Esophagus squamous epithelium (tissue), 4 donors: ENCODE results near the gene ERC2.

Source experiments
- CTCF ChIP-seq, 6 experiments: fragments of 450-650 bp in 4 of 6; fragments of 200-600 bp in 2 of 6; sonication (generic) in 2 of 6; IDR thresholded peaks; one replicate each; pipeline ENCODE4 v1.5.1; 2016 to 2019; ENCODE audit warnings: antibody characterized with exemption in 6 of 6, mild to moderate bottlenecking in 4 of 6, moderate library complexity in 4 of 6
- POLR2A ChIP-seq, 4 donors: fragments of 450-650 bp; IDR thresholded peaks; one replicate each; pipeline ENCODE4 v1.6.1; 2017; ENCODE audit warnings: antibody characterized with exemption in 4 of 4, mild to moderate bottlenecking in 4 of 4, moderate library complexity in 3 of 4

GRCh38 chr3:56081246-56081645 lies 387.0 kb downstream of the ERC2 start:
- no peak for TF ChIP-seq CTCF (IDR thresholded peaks at IDR 0.05)
- no peak for TF ChIP-seq POLR2A (IDR thresholded peaks at IDR 0.05)
